IPS-18c (cell line): Measurements from ENCODE around the gene LHFPL6.
A peak's percentile ranks its signal among the peaks of the same experiment; 100 is the strongest.

ENCODE experiments used
- H3K4me3 ChIP-seq: 2 replicates; pipeline ENCODE4 v1.7.0; 2013; ENCODE audit warnings: low read depth, mild to moderate bottlenecking, low read length, moderate library complexity; ENCODE audit not compliant: insufficient read depth
- H3K9me3 ChIP-seq: one replicate; pipeline ENCODE4 v1.6.1; 2013; ENCODE audit warnings: mild to moderate bottlenecking, low read length, moderate library complexity; ENCODE audit not compliant: control insufficient read depth, insufficient read depth

The LHFPL6 gene

GRCh38 chr13:39505151-39505550, 97.8 kb downstream of the LHFPL6 start:
- Histone ChIP-seq H3K9me3 (no peaks in the 10 kb centered on the region), H3K4me3 (no peak overlapping the region)

- Histone ChIP-seq H3K4me3 (no peak overlapping the region), H3K9me3 (no peaks in the 10 kb centered on the region)
Measured at GRCh38 chr13:39503048-39503447, 99.9 kb downstream of the LHFPL6 start.

GRCh38 chr13:39501702-39502324, 101.2 kb downstream of the LHFPL6 start:
- no peaks in the 10 kb centered on the region for H3K9me3 ChIP-seq
- no peak overlapping the region for H3K4me3 ChIP-seq

- H3K9me3 ChIP-seq = no peaks in the 10 kb centered on the region
- H3K4me3 ChIP-seq = no peak overlapping the region
Measured at GRCh38 chr13:39499604-39500003, 103.4 kb downstream of the LHFPL6 start.

GRCh38 chr13:39498471-39499114, 104.4 kb downstream of the LHFPL6 start:
- H3K9me3 ChIP-seq = no peaks in the 10 kb centered on the region
- H3K4me3 ChIP-seq = no peak overlapping the region

GRCh38 chr13:39496506-39496905, 106.5 kb downstream of the LHFPL6 start:
- no peaks in the 10 kb centered on the region for H3K9me3 ChIP-seq
- no peak overlapping the region for H3K4me3 ChIP-seq

GRCh38 chr13:39494633-39495032, 108.4 kb downstream of the LHFPL6 start:
- Histone ChIP-seq H3K9me3 (no peaks in the 10 kb centered on the region), H3K4me3 (no peak overlapping the region)

GRCh38 chr13:39494006-39494405, 109.0 kb downstream of the LHFPL6 start:
- Histone ChIP-seq H3K4me3 (no peak overlapping the region), H3K9me3 (no peaks in the 10 kb centered on the region)

- Histone ChIP-seq H3K9me3 (no peaks in the 10 kb centered on the region), H3K4me3 (peak overlapping the region; percentile 16; the same call in 1 of the 2 replicates)
Measured at GRCh38 chr13:39490136-39490535, 112.9 kb downstream of the LHFPL6 start.

- H3K4me3 ChIP-seq = no peak overlapping the region
- H3K9me3 ChIP-seq = no peaks in the 10 kb centered on the region
Measured at GRCh38 chr13:39486758-39487157, 116.2 kb downstream of the LHFPL6 start.

GRCh38 chr13:39485314-39485700, 117.7 kb downstream of the LHFPL6 start:
- Histone ChIP-seq H3K9me3 (no peaks in the 10 kb centered on the region), H3K4me3 (no peak overlapping the region)

- Histone ChIP-seq H3K4me3 (no peak overlapping the region), H3K9me3 (no peaks in the 10 kb centered on the region)
Measured at GRCh38 chr13:39484506-39485313, 118.3 kb downstream of the LHFPL6 start.

- no peak overlapping the region for H3K4me3 ChIP-seq
Measured at GRCh38 chr13:39483326-39483725, 119.7 kb downstream of the LHFPL6 start.

GRCh38 chr13:39481491-39481890, 121.5 kb downstream of the LHFPL6 start:
- Histone ChIP-seq H3K9me3 (no peaks in the 10 kb centered on the region), H3K4me3 (no peak overlapping the region)

More at GRCh38 chr13:39483326-39483725, 119.7 kb downstream of the LHFPL6 start:
- H3K9me3 ChIP-seq = no peaks in the 10 kb centered on the region

- H3K4me3 ChIP-seq = no peak overlapping the region
- no peaks in the 10 kb centered on the region for H3K9me3 ChIP-seq
Measured at GRCh38 chr13:39474600-39474999, 128.4 kb downstream of the LHFPL6 start.

- no peak overlapping the region for H3K4me3 ChIP-seq
- H3K9me3 ChIP-seq = no peaks in the 10 kb centered on the region
Measured at GRCh38 chr13:39469676-39470075, 133.3 kb downstream of the LHFPL6 start.

- Histone ChIP-seq H3K9me3 (no peaks in the 10 kb centered on the region), H3K4me3 (no peak overlapping the region)
Measured at GRCh38 chr13:39468306-39468705, 134.7 kb downstream of the LHFPL6 start.

GRCh38 chr13:39463611-39464010, 139.4 kb downstream of the LHFPL6 start:
- H3K9me3 ChIP-seq = no peaks in the 10 kb centered on the region
- no peak overlapping the region for H3K4me3 ChIP-seq
